Ecto neural progenitor cell (in vitro differentiated cells): ENCODE data around the gene WASHC1.
"Not testable (repeated sequence)": the region's sequence is repeated elsewhere in the genome, so short reads cannot be mapped to it uniquely, and the experiment has no call there.

Experiments
- DNase-seq: peaks from one replicate; pipeline ENCODE4 v3.0.0-alpha.2; 2018; ENCODE audit warnings: low spot score

Gene WASHC1

GRCh38 chr9:29356-29755, at the start of gene WASHC1:
WASHC1 (minus strand) TSS chr9:29456; CDS start chr9:24999, 4,457 bp downstream.
- not testable (repeated sequence) for DNase-seq

- DNase-seq = not testable (repeated sequence)
These were observed 49.1 kb upstream of the WASHC1 start for GRCh38 chr9:78333-78732.

GRCh38 chr9:76389-76788, 47.1 kb upstream of the WASHC1 start:
- not testable (repeated sequence) for DNase-seq

GRCh38 chr9:73900-74525, 44.8 kb upstream of the WASHC1 start:
- DNase-seq = not testable (repeated sequence)

- peak; percentile 60 for DNase-seq
These were observed 44.0 kb upstream of the WASHC1 start for GRCh38 chr9:73076-73899.

GRCh38 chr9:63031-63629, 33.9 kb upstream of the WASHC1 start:
- DNase-seq = not testable (repeated sequence)

- not testable (repeated sequence) for DNase-seq
These were observed 23.4 kb upstream of the WASHC1 start for GRCh38 chr9:52678-53077.

- DNase-seq = not testable (repeated sequence)
These were observed 19.1 kb upstream of the WASHC1 start for GRCh38 chr9:48190-48842.

GRCh38 chr9:46639-47271, 17.5 kb upstream of the WASHC1 start:
- DNase-seq = not testable (repeated sequence)

- DNase-seq = not testable (repeated sequence)
These were observed 16.9 kb upstream of the WASHC1 start for GRCh38 chr9:46164-46563.

GRCh38 chr9:45180-45878, 16.1 kb upstream of the WASHC1 start:
- not testable (repeated sequence) for DNase-seq

GRCh38 chr9:44416-44815, 15.2 kb upstream of the WASHC1 start:
- DNase-seq = not testable (repeated sequence)

- not testable (repeated sequence) for DNase-seq
These were observed 14.4 kb upstream of the WASHC1 start for GRCh38 chr9:43636-44035.

- not testable (repeated sequence) for DNase-seq
These were observed 13.9 kb upstream of the WASHC1 start for GRCh38 chr9:43116-43515.

GRCh38 chr9:41819-42218, 12.6 kb upstream of the WASHC1 start:
- DNase-seq = not testable (repeated sequence)

- not testable (repeated sequence) for DNase-seq
These were observed 12.0 kb upstream of the WASHC1 start for GRCh38 chr9:41261-41676.

- DNase-seq = not testable (repeated sequence)
These were observed 3.1 kb upstream of the WASHC1 start for GRCh38 chr9:32308-32707.

- DNase-seq = not testable (repeated sequence)
These were observed 481 bp downstream of the WASHC1 start for GRCh38 chr9:28775-29174.

- DNase-seq = not testable (repeated sequence)
These were observed 7.6 kb downstream of the WASHC1 start for GRCh38 chr9:21621-22020.

- DNase-seq = not testable (repeated sequence)
These were observed 12.4 kb downstream of the WASHC1 start for GRCh38 chr9:16875-17274.
